NOMO-1 treated with DMSO at 0.1 percent for 48 hours (cell line): ENCODE data around the gene MASTL.

ENCODE experiments used
- DNase-seq: peaks from one replicate; lab custom pipeline; 2025; ENCODE audit not compliant: unreplicated experiment; lab: John Stamatoyannopoulos, UW

The MASTL gene

DNA sequence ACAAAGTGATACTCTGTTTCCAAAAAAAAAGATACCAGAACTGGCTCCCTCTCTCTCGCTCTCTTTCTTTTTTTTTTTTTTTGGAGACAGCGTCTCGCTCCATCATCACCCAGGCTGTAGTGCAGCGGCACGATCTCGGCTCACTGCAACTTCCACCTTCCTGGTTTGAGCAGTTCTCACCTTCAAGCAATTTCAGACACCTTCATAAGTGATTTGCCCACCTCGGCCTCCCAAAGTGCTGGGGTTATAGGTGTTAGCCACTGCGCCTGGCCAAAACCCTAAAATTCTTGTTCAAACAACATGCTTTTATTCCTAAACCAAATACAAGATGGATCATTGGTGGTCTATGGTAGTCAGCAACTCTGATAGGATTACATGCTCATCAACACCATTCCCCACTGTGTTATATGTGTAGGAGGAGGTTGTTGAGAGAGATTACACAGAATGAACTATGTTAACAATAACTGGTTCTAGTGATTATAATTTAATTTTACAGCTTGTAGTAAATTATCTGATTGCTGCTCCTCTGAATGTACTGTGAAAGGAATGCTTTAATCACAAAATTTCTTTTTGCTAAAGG lies 69.9 kb downstream of the MASTL start:
- DNase-seq: no peak

DNA sequence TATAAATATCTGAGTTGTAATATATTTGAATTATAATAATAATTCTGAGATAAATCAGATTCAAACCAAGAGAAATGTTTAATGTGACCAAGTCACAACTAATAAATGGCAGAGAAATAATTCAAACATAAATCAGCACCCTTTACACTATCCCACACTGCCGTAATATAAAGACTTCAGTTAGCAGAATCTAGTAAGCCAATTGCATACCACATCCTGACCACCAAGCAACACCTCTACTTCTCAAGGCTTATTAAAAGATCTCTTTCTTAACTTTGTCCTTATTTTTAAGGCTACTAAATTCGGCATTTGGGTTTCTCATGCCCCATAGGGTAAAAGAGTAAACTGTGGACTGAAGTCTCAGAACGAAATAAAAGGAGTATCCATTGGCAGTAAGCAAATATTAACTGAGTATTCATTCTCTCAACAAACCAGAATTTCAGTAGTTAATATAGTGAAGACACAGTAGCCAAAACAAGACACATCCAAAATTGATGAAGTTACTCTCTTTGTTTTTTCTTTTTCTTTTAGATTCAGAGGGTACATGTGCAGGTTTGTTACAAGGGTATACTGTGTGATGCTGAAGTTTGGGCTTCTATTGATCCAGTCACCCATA lies 70.6 kb downstream of the MASTL start:
- no peak for DNase-seq

DNA sequence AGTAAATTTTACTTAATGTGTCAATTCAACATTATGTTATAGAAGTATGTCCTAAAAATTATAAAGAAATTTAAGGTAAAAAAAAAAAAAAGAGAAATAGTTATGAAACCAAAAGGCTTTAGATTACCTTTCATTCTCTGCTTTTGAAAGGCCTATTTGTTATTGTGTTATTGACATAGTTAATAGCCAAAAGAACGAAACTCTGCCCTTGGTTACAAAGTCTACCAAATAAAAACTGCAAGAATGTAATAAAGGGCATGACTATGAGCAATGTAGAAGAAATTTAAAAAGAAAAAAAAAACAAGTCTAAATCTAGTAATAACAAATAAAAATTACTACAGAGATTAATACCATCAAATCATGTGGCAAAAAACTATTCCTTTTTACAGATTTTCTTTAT lies 74.9 kb downstream of the MASTL start:
- DNase-seq: no peak

DNA sequence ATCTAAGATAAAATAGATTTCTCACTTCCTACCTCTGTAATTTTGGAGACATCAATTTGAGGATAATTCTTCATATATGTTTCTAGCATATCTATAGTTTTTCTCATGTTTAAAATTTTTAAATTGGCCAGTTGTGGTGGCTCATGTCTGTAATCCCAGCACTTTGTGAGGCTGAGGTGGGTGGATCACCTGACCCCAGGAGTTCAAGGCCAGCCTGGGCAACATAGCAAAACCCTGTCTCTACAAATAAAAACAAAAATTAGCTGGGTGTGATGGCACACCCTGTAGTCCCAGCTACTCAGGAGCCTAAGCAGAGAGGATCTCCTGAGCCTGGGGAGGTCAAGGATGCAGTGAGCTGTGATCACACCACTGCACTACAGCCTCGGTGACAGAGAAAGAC lies 80.6 kb downstream of the MASTL start:
- no peak for DNase-seq
